ENCODE data around the gene OTOF. TPM values are rescaled to one million over a fixed set of nuclear protein-coding genes. Genes with fewer than 3 reads are reported as not detected.

Gene OTOF
- total RNA-seq, 1 experiment from 2014 or later, result not detected

GRCh38 chr2:26460613-26461031 is 17.3 kb downstream of the OTOF start:
- H3K36me3 ChIP-seq (ENCODE audit: low read depth), result no peaks in the 10 kb centered on the region
- BruUV-seq (replicated peaks), result no TSS peak
- peaks cover 9% of the 10 kb centered on the region; the same call in 1 of the 2 replicates for H3F3A ChIP-seq (ENCODE audit: insufficient read depth, low read depth)
- no peak overlapping the region for H3K4me3 ChIP-seq
- H3K4me2 ChIP-seq, result no peak overlapping the region
- H3K9me3 ChIP-seq (ENCODE audit: insufficient read depth, low read depth), result no peaks in the 10 kb centered on the region
- no peak for DNase-seq
- ChIA-PET CTCF (interaction anchor here (0.6 kb wide), 1 partner anchor 368 kb away, joined by 7 read pairs; no protein-coding TSS in a partner anchor), POLR2A (ENCODE audit: unreplicated experiment) (no interaction called here)
- H3K27ac ChIP-seq, result no peak overlapping the region
- no peak for TF ChIP-seq EZH2 (IDR thresholded peaks at IDR 0.05; ENCODE audit: low read depth)
- no peak for TF ChIP-seq CTCF (conservative IDR thresholded peaks at IDR 0.05)
- intact Hi-C loops (cut with micrococcal nuclease; ENCODE audit: unreplicated experiment), result loop anchor here (10.0 kb wide), 1 partner anchor 116 kb away; the partner anchor contains the start of genes ADGRF3 and SELENOI
- no peaks in the 10 kb centered on the region for H3K9me2 ChIP-seq (ENCODE audit: insufficient read depth)
- no peaks in the 10 kb centered on the region for H3K79me2 ChIP-seq (ENCODE audit: low read depth)
- no peak overlapping the region for H2AFZ ChIP-seq
- no peaks in the 10 kb centered on the region for H4K20me1 ChIP-seq (ENCODE audit: insufficient read depth)
- H3K4me1 ChIP-seq (replicated peaks; ENCODE audit: insufficient read depth), result peaks cover 33% of the 10 kb centered on the region
- H3K27me3 ChIP-seq (ENCODE audit: insufficient read depth, low read depth), result no peaks in the 10 kb centered on the region

- TF ChIP-seq EZH2 (IDR thresholded peaks at IDR 0.05; ENCODE audit: low read depth), result no peak
- TF ChIP-seq CTCF (conservative IDR thresholded peaks at IDR 0.05), result no peak
- H2AFZ ChIP-seq, result no peak overlapping the region
- ChIA-PET CTCF (interaction anchor here (0.6 kb wide), 1 partner anchor 367 kb away, joined by 7 read pairs; no protein-coding TSS in a partner anchor), POLR2A (ENCODE audit: unreplicated experiment) (interaction anchor here (0.8 kb wide), 1 partner anchor 31 kb away, joined by 26 read pairs; no protein-coding TSS in a partner anchor)
- no peaks in the 10 kb centered on the region for H3K27me3 ChIP-seq (ENCODE audit: insufficient read depth, low read depth)
- no peak overlapping the region for H3K4me3 ChIP-seq
- H3K79me2 ChIP-seq (ENCODE audit: low read depth), result no peaks in the 10 kb centered on the region
- no peaks in the 10 kb centered on the region for H4K20me1 ChIP-seq (ENCODE audit: insufficient read depth)
- no peak overlapping the region for H3K27ac ChIP-seq
- intact Hi-C loops (cut with micrococcal nuclease; ENCODE audit: unreplicated experiment), result loop anchor here (5.0 to 10.0 kb wide), 2 partner anchors 53 to 115 kb away; partner anchors contain the start of genes ADGRF3 and SELENOI
- no TSS peak for BruUV-seq (replicated peaks)
- H3K4me1 ChIP-seq (replicated peaks; ENCODE audit: insufficient read depth), result peaks cover 38% of the 10 kb centered on the region
- no peak overlapping the region for H3K4me2 ChIP-seq
- no peak for DNase-seq
- no peaks in the 10 kb centered on the region for H3K9me2 ChIP-seq (ENCODE audit: insufficient read depth)
- H3F3A ChIP-seq (ENCODE audit: insufficient read depth, low read depth), result peaks cover 11% of the 10 kb centered on the region; the same call in 1 of the 2 replicates
- no peaks in the 10 kb centered on the region for H3K36me3 ChIP-seq (ENCODE audit: low read depth)
- H3K9me3 ChIP-seq (ENCODE audit: insufficient read depth, low read depth), result no peaks in the 10 kb centered on the region
Measured at GRCh38 chr2:26459991-26460612, 17.8 kb downstream of the OTOF start.

GRCh38 chr2:26458365-26459042 is 19.4 kb downstream of the OTOF start:
- Histone ChIP-seq H3K9me3 (ENCODE audit: insufficient read depth, low read depth) (no peaks in the 10 kb centered on the region), H3K4me2 (no peak overlapping the region), H2AFZ (no peak overlapping the region), H3K27me3 (ENCODE audit: insufficient read depth, low read depth) (no peaks in the 10 kb centered on the region), H3K4me3 (no peak overlapping the region), H3K36me3 (ENCODE audit: low read depth) (no peaks in the 10 kb centered on the region), H3K79me2 (ENCODE audit: low read depth) (no peaks in the 10 kb centered on the region), H3K4me1 (replicated peaks; ENCODE audit: insufficient read depth) (peaks cover 41% of the 10 kb centered on the region), H3K27ac (no peak overlapping the region), H3K9me2 (ENCODE audit: insufficient read depth) (no peaks in the 10 kb centered on the region), H3F3A (ENCODE audit: insufficient read depth, low read depth) (peaks cover 11% of the 10 kb centered on the region; the same call in 1 of the 2 replicates), H4K20me1 (ENCODE audit: insufficient read depth) (no peaks in the 10 kb centered on the region)
- DNase-seq, result no peak
- intact Hi-C loops (cut with micrococcal nuclease; ENCODE audit: unreplicated experiment), result loop anchor here (5.0 kb wide), 1 partner anchor 51 kb away; no protein-coding TSS in a partner anchor
- POLR2A ChIA-PET (ENCODE audit: unreplicated experiment), result no interaction called here
- TF ChIP-seq EZH2 (IDR thresholded peaks at IDR 0.05; ENCODE audit: low read depth) (no peak), CTCF (conservative IDR thresholded peaks at IDR 0.05) (no peak)
- BruUV-seq (replicated peaks), result no TSS peak
- CTCF ChIA-PET, result no interaction called here

All from PC-9 (cell line).